ENCODE measurements around the gene SELENOI.

DNA sequence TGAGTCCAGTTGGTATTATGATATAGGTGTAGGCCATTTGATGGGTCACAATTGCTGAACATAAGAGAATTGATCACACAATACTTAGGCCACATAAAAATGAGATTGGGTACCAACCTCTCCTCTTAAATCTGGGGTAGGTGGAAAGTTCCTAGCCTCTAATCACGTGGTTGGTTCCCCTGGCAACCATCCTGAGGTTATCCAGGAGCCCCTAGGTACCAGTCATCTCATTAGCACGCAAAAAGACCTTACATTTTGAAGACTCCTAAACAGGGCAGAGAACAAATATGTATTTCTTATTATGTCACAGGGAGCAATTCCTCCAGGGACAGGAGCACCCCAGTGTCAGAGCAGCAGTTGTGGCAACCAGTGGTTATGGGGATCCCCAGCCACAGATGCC is 12.7 kb upstream of the SELENOI start:
- TF ChIP-seq, protein P1, sequence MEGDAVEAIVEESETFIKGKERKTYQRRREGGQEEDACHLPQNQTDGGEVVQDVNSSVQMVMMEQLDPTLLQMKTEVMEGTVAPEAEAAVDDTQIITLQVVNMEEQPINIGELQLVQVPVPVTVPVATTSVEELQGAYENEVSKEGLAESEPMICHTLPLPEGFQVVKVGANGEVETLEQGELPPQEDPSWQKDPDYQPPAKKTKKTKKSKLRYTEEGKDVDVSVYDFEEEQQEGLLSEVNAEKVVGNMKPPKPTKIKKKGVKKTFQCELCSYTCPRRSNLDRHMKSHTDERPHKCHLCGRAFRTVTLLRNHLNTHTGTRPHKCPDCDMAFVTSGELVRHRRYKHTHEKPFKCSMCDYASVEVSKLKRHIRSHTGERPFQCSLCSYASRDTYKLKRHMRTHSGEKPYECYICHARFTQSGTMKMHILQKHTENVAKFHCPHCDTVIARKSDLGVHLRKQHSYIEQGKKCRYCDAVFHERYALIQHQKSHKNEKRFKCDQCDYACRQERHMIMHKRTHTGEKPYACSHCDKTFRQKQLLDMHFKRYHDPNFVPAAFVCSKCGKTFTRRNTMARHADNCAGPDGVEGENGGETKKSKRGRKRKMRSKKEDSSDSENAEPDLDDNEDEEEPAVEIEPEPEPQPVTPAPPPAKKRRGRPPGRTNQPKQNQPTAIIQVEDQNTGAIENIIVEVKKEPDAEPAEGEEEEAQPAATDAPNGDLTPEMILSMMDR (IDR thresholded peaks at IDR 0.05), result no peak
- TF ChIP-seq POLR2A (IDR thresholded peaks at IDR 0.05), result no peak
